Astrocyte (in vitro differentiated cells and primary cell): ENCODE measurements around the gene SUN3. TPM values are rescaled to one million over a fixed set of nuclear protein-coding genes. Genes with fewer than 3 reads are reported as not detected.

Experiments
- DNase-seq: peaks from one replicate; pipeline ENCODE4 v3.0.0-alpha.2; 2010; ENCODE audit warnings: low read depth
- FAIRE-seq: peaks from 2 replicates; lab custom pipeline; 2011; peaks lifted over from hg19 to GRCh38; lab: Jason Lieb, UNC
- H2AFZ ChIP-seq: 2 replicates; pipeline ENCODE4 v1.6.0; 2012; ENCODE audit warnings: low read depth, low read length, inconsistent platforms
- H3K27ac ChIP-seq: 2 replicates; pipeline ENCODE4 v1.5.1; 2011; ENCODE audit warnings: low read depth, low read length, inconsistent platforms
- H3K27me3 ChIP-seq: 2 replicates; pipeline ENCODE4 v1.6.0; 2011; ENCODE audit warnings: low read length, inconsistent platforms; ENCODE audit not compliant: insufficient read depth
- H3K36me3 ChIP-seq: 2 replicates; pipeline ENCODE4 v1.5.1; 2011; ENCODE audit warnings: low read length, inconsistent platforms; ENCODE audit not compliant: insufficient read depth
- H3K4me1 ChIP-seq: 2 replicates; pipeline ENCODE4 v1.5.1; 2011; ENCODE audit warnings: low read length, inconsistent platforms; ENCODE audit not compliant: insufficient read depth
- H3K4me2 ChIP-seq: 2 replicates; pipeline ENCODE4 v1.6.0; 2012; ENCODE audit warnings: low read length, inconsistent platforms
- H3K4me3 ChIP-seq: 2 replicates; pipeline ENCODE4 v1.5.1; 2011; ENCODE audit warnings: low read depth, mild to moderate bottlenecking, low read length, inconsistent platforms; ENCODE audit not compliant: insufficient read depth
- H3K79me2 ChIP-seq: 2 replicates; pipeline ENCODE4 v1.6.0; 2012; ENCODE audit warnings: mild to moderate bottlenecking, low read length, inconsistent platforms; ENCODE audit not compliant: insufficient read depth
- H3K9ac ChIP-seq: 2 replicates; pipeline ENCODE4 v1.6.0; 2012; ENCODE audit warnings: mild to moderate bottlenecking, low read length, inconsistent platforms
- H3K9me3 ChIP-seq: 2 replicates; pipeline ENCODE4 v1.5.1; 2012; ENCODE audit warnings: low read depth, mild to moderate bottlenecking, low read length, inconsistent platforms; ENCODE audit not compliant: insufficient read depth
- H4K20me1 ChIP-seq: 2 replicates; pipeline ENCODE4 v1.6.0; 2012; ENCODE audit warnings: low read length, inconsistent platforms; ENCODE audit not compliant: insufficient read depth
- H3K27ac Mint-ChIP-seq: one replicate; pipeline ENCODE4 v1.8.0; 2021; ENCODE audit warnings: mild to moderate bottlenecking, mixed read lengths; ENCODE audit not compliant: unreplicated experiment
- H3K27me3 Mint-ChIP-seq: one replicate; pipeline ENCODE4 v1.8.0; 2021; ENCODE audit warnings: low read depth, mixed read lengths; ENCODE audit not compliant: unreplicated experiment
- H3K36me3 Mint-ChIP-seq: one replicate; pipeline ENCODE4 v1.8.0; 2021; ENCODE audit warnings: low read depth, mixed read lengths; ENCODE audit not compliant: unreplicated experiment
- H3K4me1 Mint-ChIP-seq: one replicate; pipeline ENCODE4 v1.8.0; 2021; ENCODE audit warnings: low read depth, mixed read lengths; ENCODE audit not compliant: unreplicated experiment
- H3K4me3 Mint-ChIP-seq: one replicate; pipeline ENCODE4 v1.8.0; 2021; ENCODE audit warnings: mild to moderate bottlenecking, moderate library complexity, mixed read lengths; ENCODE audit not compliant: unreplicated experiment
- H3K9me3 Mint-ChIP-seq: one replicate; pipeline ENCODE4 v1.8.0; 2021; ENCODE audit warnings: mild to moderate bottlenecking, mixed read lengths; ENCODE audit not compliant: unreplicated experiment
- CTCF ChIP-seq: IDR thresholded peaks from 2 replicates; pipeline ENCODE4 v1.5.1; 2011; ENCODE audit warnings: low read depth, mild to moderate bottlenecking, inconsistent platforms, low read length, moderate library complexity; ENCODE audit not compliant: insufficient read depth
- EZH2 ChIP-seq: IDR thresholded peaks from 2 replicates; pipeline ENCODE4 v1.6.1; 2012; ENCODE audit warnings: mild to moderate bottlenecking, low read length, inconsistent platforms; ENCODE audit not compliant: insufficient read depth
- total RNA-seq: library from RNA; stranded (reverse); gene quantifications from 2 replicates; pipeline ENCODE4 v1.2.1, GENCODE V29; 2021

Gene SUN3
- total RNA-seq, 1 donor from 2014 or later, result not detected

GRCh38 chr7:48059706-48060105 is 30.8 kb upstream of the SUN3 start:
- no peak overlapping the region for H3K27ac Mint-ChIP-seq
- Histone ChIP-seq H3K36me3 (no peaks in the 10 kb centered on the region), H3K4me2 (no peak overlapping the region), H3K27ac (no peak overlapping the region), H3K4me3 (no peak overlapping the region), H2AFZ (no peak overlapping the region), H3K4me1 (no peaks in the 10 kb centered on the region), H3K9me3 (no peaks in the 10 kb centered on the region), H3K27me3 (no peaks in the 10 kb centered on the region), H3K9ac (no peak overlapping the region), H4K20me1 (no peaks in the 10 kb centered on the region), H3K79me2 (no peaks in the 10 kb centered on the region)
- TF ChIP-seq CTCF, result no peak
- no peak for TF ChIP-seq EZH2
- peaks cover 16% of the 10 kb centered on the region for H3K9me3 Mint-ChIP-seq
- peaks cover 2% of the 10 kb centered on the region for H3K36me3 Mint-ChIP-seq
- DNase-seq (no peak), FAIRE-seq (no peak)
- H3K27me3 Mint-ChIP-seq, result no peaks in the 10 kb centered on the region
- no peaks in the 10 kb centered on the region for H3K4me1 Mint-ChIP-seq
- H3K4me3 Mint-ChIP-seq, result no peak overlapping the region

DNA sequence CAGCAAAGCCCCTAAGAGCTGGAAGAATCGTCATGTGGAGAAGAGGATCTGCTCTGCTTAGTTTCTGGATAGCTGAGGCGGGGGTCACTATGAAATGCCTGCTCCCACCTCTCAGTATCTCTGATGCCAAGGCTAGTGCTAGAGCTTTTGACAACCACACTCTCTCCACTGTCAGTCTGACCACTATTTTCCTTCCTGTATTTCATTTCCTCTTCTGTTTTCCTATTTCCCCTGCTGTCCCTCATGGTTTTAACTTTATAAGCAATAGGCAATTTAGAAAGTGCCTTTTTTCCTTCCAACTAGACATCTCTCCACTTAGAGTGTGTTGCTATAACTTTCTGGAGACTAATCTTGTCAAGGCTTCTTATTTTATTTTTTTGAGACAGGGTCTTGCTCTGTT is 30.1 kb upstream of the SUN3 start:
- no peak overlapping the region for H2AFZ ChIP-seq
- no peaks in the 10 kb centered on the region for H3K27me3 Mint-ChIP-seq
- H3K4me1 Mint-ChIP-seq, result no peaks in the 10 kb centered on the region
- no peaks in the 10 kb centered on the region for H3K9me3 ChIP-seq
- H3K9ac ChIP-seq, result no peak overlapping the region
- DNase-seq (no peak), FAIRE-seq (no peak)
- no peak overlapping the region for H3K27ac Mint-ChIP-seq
- no peaks in the 10 kb centered on the region for H4K20me1 ChIP-seq
- no peaks in the 10 kb centered on the region for H3K79me2 ChIP-seq
- H3K36me3 ChIP-seq, result no peaks in the 10 kb centered on the region
- TF ChIP-seq CTCF (no peak), EZH2 (no peak)
- H3K4me3 Mint-ChIP-seq, result no peak overlapping the region
- no peak overlapping the region for H3K27ac ChIP-seq
- peaks cover 14% of the 10 kb centered on the region for H3K9me3 Mint-ChIP-seq
- no peak overlapping the region for H3K4me3 ChIP-seq
- no peaks in the 10 kb centered on the region for H3K4me1 ChIP-seq
- H3K4me2 ChIP-seq, result no peak overlapping the region
- H3K27me3 ChIP-seq, result no peaks in the 10 kb centered on the region
- H3K36me3 Mint-ChIP-seq, result peaks cover 2% of the 10 kb centered on the region

DNA sequence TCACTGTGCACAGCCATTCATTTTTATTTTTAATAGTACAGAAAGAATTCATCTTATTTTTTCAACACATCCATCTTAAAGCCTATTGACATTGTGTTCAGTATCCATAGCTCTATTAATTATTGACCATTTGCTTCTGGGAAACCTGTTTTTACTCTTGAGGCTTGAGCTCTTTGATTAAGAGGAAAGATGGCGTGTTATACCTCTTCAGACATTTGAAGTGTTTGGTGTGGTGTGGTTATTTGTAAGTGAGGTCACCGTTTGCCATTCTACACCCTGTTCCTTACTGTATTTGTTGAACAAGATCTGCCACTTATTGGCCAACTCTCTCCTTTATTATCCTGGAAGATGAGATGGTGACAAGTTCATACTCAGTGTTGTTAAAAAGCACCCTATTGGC is 24.8 kb upstream of the SUN3 start:
- no peaks in the 10 kb centered on the region for H3K27me3 ChIP-seq
- H3K9ac ChIP-seq, result no peak overlapping the region
- no peak for FAIRE-seq
- H3K36me3 ChIP-seq, result no peaks in the 10 kb centered on the region
- Mint-ChIP-seq H3K4me1 (peaks cover 11% of the 10 kb centered on the region), H3K27me3 (no peaks in the 10 kb centered on the region), H3K36me3 (peaks cover 2% of the 10 kb centered on the region), H3K4me3 (no peak overlapping the region), H3K9me3 (peaks cover 12% of the 10 kb centered on the region), H3K27ac (no peak overlapping the region)
- H3K27ac ChIP-seq, result no peak overlapping the region
- no peaks in the 10 kb centered on the region for H3K79me2 ChIP-seq
- no peak overlapping the region for H3K4me2 ChIP-seq
- no peak for DNase-seq
- no peak for TF ChIP-seq CTCF
- no peak for TF ChIP-seq EZH2
- no peak overlapping the region for H3K4me3 ChIP-seq
- peaks cover 8% of the 10 kb centered on the region for H3K4me1 ChIP-seq
- no peaks in the 10 kb centered on the region for H4K20me1 ChIP-seq
- H3K9me3 ChIP-seq, result no peaks in the 10 kb centered on the region
- no peak overlapping the region for H2AFZ ChIP-seq
